Measurements from ENCODE around the gene SKIDA1.

SKIDA1 gene

GRCh38 chr10:21496343-21497176, 28.9 kb downstream of the SKIDA1 start:
- Histone ChIP-seq H3K27me3 (ENCODE audit: insufficient read depth, poor library complexity, severe bottlenecking) (peaks cover 5% of the 10 kb centered on the region), H3K4me3 (replicated peaks; ENCODE audit: insufficient read depth, low read length) (peak overlapping the region; percentile 60), H3K27ac (replicated peaks) (peak overlapping the region; percentile 58)
- peak in 1 of 2 experiments; percentile 31 for DNase-seq (ENCODE audit: low read depth in 1 of 2, low spot score in 1 of 2)
- TF ChIP-seq POLR2AphosphoS5 (IDR thresholded peaks at IDR 0.05; ENCODE audit: low read depth) (no peak), REST (IDR thresholded peaks at IDR 0.05; ENCODE audit: insufficient replicate concordance, low read depth) (no peak), CTCF (IDR thresholded peaks at IDR 0.05; ENCODE audit: insufficient read depth, low read length) (no peak), GABPA (IDR thresholded peaks at IDR 0.05; ENCODE audit: low read depth) (no peak)

GRCh38 chr10:21495752-21496342, 29.6 kb downstream of the SKIDA1 start:
- Histone ChIP-seq H3K4me3 (replicated peaks; ENCODE audit: insufficient read depth, low read length) (peak overlapping the region; percentile 60), H3K27ac (replicated peaks) (peak overlapping the region; percentile 58), H3K27me3 (ENCODE audit: insufficient read depth, poor library complexity, severe bottlenecking) (peaks cover 5% of the 10 kb centered on the region)
- peak; percentile 39 for TF ChIP-seq CTCF (IDR thresholded peaks at IDR 0.05; ENCODE audit: insufficient read depth, low read length)
- no peak for TF ChIP-seq REST (IDR thresholded peaks at IDR 0.05; ENCODE audit: insufficient replicate concordance, low read depth)
- TF ChIP-seq POLR2AphosphoS5 (IDR thresholded peaks at IDR 0.05; ENCODE audit: low read depth): 0 out of 2 replicates have a peak, but pooled peaks have one; percentile 27
- peak; percentile 40 to 60 for DNase-seq (ENCODE audit: low read depth in 1 of 2, low spot score in 1 of 2)

GRCh38 chr10:21495002-21495751, 30.3 kb downstream of the SKIDA1 start:
- no peak for DNase-seq (ENCODE audit: low read depth in 1 of 2, low spot score in 1 of 2)
- H3K27ac ChIP-seq (replicated peaks): no peak overlapping the region
- H3K4me3 ChIP-seq (replicated peaks; ENCODE audit: insufficient read depth, low read length): peak overlapping the region; percentile 60
- TF ChIP-seq GABPA (IDR thresholded peaks at IDR 0.05; ENCODE audit: low read depth) (no peak), CTCF (IDR thresholded peaks at IDR 0.05; ENCODE audit: insufficient read depth, low read length) (no peak), SPI1 (IDR thresholded peaks at IDR 0.05; ENCODE audit: borderline replicate concordance, low read depth) (no peak; the same call in 1 of the 2 replicates), REST (IDR thresholded peaks at IDR 0.05; ENCODE audit: insufficient replicate concordance, low read depth) (no peak), POLR2AphosphoS5 (IDR thresholded peaks at IDR 0.05; ENCODE audit: low read depth) (no peak)
- H3K27me3 ChIP-seq (ENCODE audit: insufficient read depth, poor library complexity, severe bottlenecking): peaks cover 5% of the 10 kb centered on the region
